MM.1S (cell line): ENCODE measurements around the gene ATF5.

Experiments used
- DNase-seq: peaks from one replicate; pipeline ENCODE4 v3.0.0-alpha.2; 2015
- H2AFZ ChIP-seq: fragments of 300-600 bp; sonication (generic); 2 replicates; pipeline ENCODE4 v1.6.0; 2016; ENCODE audit warnings: antibody characterized with exemption, low read length
- H3F3A ChIP-seq: fragments of 300-600 bp; sonication (generic); 2 replicates; pipeline ENCODE4 v1.6.1; 2016; ENCODE audit warnings: mild to moderate bottlenecking, antibody characterized with exemption, low read length, moderate library complexity, mixed read lengths; ENCODE audit not compliant: insufficient read depth
- H3K27ac ChIP-seq: fragments of 300-600 bp; sonication (generic); 2 replicates; pipeline ENCODE4 v1.5.1; 2016; ENCODE audit warnings: mild to moderate bottlenecking, low read length
- H3K27me3 ChIP-seq: fragments of 300-600 bp; sonication (generic); replicated peaks from 2 replicates; pipeline ENCODE4 v1.6.0; 2016; ENCODE audit warnings: low read length; ENCODE audit not compliant: insufficient read depth
- H3K36me3 ChIP-seq: fragments of 300-600 bp; sonication (generic); replicated peaks from 2 replicates; pipeline ENCODE4 v1.6.1; 2016; ENCODE audit warnings: mild to moderate bottlenecking, low read length, mixed read lengths; ENCODE audit not compliant: insufficient read depth
- H3K4me1 ChIP-seq: fragments of 300-600 bp; sonication (generic); 2 replicates; pipeline ENCODE4 v1.6.1; 2016; ENCODE audit warnings: low read length, mixed read lengths
- H3K4me2 ChIP-seq: fragments of 300-600 bp; sonication (generic); 2 replicates; pipeline ENCODE4 v1.6.0; 2016; ENCODE audit warnings: low read depth, low read length
- H3K4me3 ChIP-seq: fragments of 300-600 bp; sonication (generic); 2 replicates; pipeline ENCODE4 v1.5.1; 2016; ENCODE audit warnings: low read length, mixed read lengths
- H3K79me2 ChIP-seq: fragments of 300-600 bp; sonication (generic); 2 replicates; pipeline ENCODE4 v1.6.1; 2016; ENCODE audit warnings: mixed run types, low read length, mixed read lengths
- H3K9ac ChIP-seq: fragments of 300-600 bp; sonication (generic); 2 replicates; pipeline ENCODE4 v1.6.1; 2016; ENCODE audit warnings: low read length, mixed read lengths
- H3K9me2 ChIP-seq: fragments of 300-600 bp; sonication (generic); replicated peaks from 2 replicates; pipeline ENCODE4 v1.6.1; 2016; ENCODE audit warnings: mild to moderate bottlenecking, low read length, mixed read lengths; ENCODE audit not compliant: insufficient read depth
- H3K9me3 ChIP-seq: fragments of 300-600 bp; sonication (generic); replicated peaks from 2 replicates; pipeline ENCODE4 v1.6.1; 2016; ENCODE audit warnings: mild to moderate bottlenecking, low read length, mixed read lengths; ENCODE audit not compliant: insufficient read depth
- H4K20me1 ChIP-seq: fragments of 300-600 bp; sonication (generic); 2 replicates; pipeline ENCODE4 v1.6.1; 2016; ENCODE audit warnings: mild to moderate bottlenecking, low read length, moderate library complexity, mixed read lengths; ENCODE audit not compliant: insufficient read depth
- EZH2 ChIP-seq: fragments of 300-600 bp; sonication (generic); optimal IDR thresholded peaks from 2 replicates; pipeline ENCODE3; 2017; ENCODE audit warnings: low read depth, mild to moderate bottlenecking, antibody characterized with exemption, low read length, mixed read lengths
- EZH2phosphoT487 ChIP-seq: fragments of 300-600 bp; sonication (generic); IDR thresholded peaks from 2 replicates; pipeline ENCODE4 v1.6.1; 2018; ENCODE audit warnings: antibody characterized with exemption, low read length
- TF ChIP-seq, protein P1 (sequence below): fragments of 300-600 bp; sonication (generic); IDR thresholded peaks from 2 replicates; pipeline ENCODE4 v1.5.1; 2016; ENCODE audit warnings: antibody characterized with exemption, low read length, mixed read lengths

The ATF5 gene

DNA sequence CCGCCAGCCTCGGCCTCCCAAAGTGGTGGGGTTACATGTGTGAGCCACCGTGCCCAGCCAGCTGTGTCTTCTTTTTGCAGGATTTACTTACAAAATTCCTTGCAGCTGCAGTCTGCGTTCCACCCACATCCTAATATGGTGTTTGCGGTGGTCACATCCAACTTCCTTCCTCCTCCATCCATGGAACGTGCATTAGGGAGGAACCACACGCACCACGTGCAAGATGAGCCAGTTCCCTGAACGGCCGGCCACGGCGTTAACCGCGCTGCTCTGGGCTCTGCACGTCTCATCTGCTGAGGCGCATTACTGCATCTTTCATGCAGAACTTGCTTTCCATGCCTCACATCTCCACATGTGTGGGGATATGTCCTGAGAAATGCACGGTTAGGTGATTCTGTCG lies 45.0 kb downstream of the ATF5 start:
- Histone ChIP-seq H3K9me3 (no peaks in the 10 kb centered on the region), H3K4me1 (no peaks in the 10 kb centered on the region), H2AFZ (no peak overlapping the region), H3K4me3 (no peak overlapping the region), H3F3A (no peaks in the 10 kb centered on the region), H3K36me3 (no peaks in the 10 kb centered on the region), H3K27me3 (no peaks in the 10 kb centered on the region), H3K4me2 (no peak overlapping the region), H4K20me1 (no peaks in the 10 kb centered on the region), H3K79me2 (no peaks in the 10 kb centered on the region), H3K9me2 (no peaks in the 10 kb centered on the region), H3K27ac (no peak overlapping the region), H3K9ac (no peak overlapping the region)
- DNase-seq = no peak
- TF ChIP-seq, protein P1, sequence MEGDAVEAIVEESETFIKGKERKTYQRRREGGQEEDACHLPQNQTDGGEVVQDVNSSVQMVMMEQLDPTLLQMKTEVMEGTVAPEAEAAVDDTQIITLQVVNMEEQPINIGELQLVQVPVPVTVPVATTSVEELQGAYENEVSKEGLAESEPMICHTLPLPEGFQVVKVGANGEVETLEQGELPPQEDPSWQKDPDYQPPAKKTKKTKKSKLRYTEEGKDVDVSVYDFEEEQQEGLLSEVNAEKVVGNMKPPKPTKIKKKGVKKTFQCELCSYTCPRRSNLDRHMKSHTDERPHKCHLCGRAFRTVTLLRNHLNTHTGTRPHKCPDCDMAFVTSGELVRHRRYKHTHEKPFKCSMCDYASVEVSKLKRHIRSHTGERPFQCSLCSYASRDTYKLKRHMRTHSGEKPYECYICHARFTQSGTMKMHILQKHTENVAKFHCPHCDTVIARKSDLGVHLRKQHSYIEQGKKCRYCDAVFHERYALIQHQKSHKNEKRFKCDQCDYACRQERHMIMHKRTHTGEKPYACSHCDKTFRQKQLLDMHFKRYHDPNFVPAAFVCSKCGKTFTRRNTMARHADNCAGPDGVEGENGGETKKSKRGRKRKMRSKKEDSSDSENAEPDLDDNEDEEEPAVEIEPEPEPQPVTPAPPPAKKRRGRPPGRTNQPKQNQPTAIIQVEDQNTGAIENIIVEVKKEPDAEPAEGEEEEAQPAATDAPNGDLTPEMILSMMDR = no peak
- TF ChIP-seq EZH2phosphoT487 (no peak), EZH2 (no peak)

DNA sequence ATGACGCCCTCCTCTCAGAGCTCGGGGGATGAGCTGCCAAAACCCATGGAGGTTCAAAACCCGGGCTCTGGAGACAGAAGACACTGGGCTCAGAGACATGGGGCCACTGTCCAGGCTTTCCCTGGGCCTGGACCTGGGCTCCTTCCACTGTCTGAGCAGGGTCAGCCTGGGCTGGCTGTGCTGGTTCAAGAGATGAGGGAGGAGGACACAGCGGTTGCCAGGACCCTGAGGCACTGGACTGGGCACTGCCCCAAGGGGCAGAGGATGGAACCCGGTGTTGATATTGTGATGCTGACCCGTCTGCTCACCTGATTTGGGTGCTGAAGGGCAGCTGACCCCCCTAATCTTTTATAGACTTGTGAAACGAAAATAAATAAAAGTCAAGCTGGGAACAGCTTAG lies 46.0 kb downstream of the ATF5 start:
- no peaks in the 10 kb centered on the region for H3K79me2 ChIP-seq
- TF ChIP-seq EZH2phosphoT487 = no peak
- TF ChIP-seq, protein P1 = no peak
- TF ChIP-seq EZH2 = no peak
- no peaks in the 10 kb centered on the region for H4K20me1 ChIP-seq
- no peaks in the 10 kb centered on the region for H3K27me3 ChIP-seq
- H3K4me1 ChIP-seq = no peaks in the 10 kb centered on the region
- H3F3A ChIP-seq = no peaks in the 10 kb centered on the region
- no peak overlapping the region for H3K9ac ChIP-seq
- H3K9me3 ChIP-seq = no peaks in the 10 kb centered on the region
- no peak overlapping the region for H3K4me2 ChIP-seq
- H3K27ac ChIP-seq = no peak overlapping the region
- H3K9me2 ChIP-seq = no peaks in the 10 kb centered on the region
- no peak overlapping the region for H3K4me3 ChIP-seq
- H2AFZ ChIP-seq = no peak overlapping the region
- H3K36me3 ChIP-seq = no peaks in the 10 kb centered on the region
- DNase-seq = no peak

DNA sequence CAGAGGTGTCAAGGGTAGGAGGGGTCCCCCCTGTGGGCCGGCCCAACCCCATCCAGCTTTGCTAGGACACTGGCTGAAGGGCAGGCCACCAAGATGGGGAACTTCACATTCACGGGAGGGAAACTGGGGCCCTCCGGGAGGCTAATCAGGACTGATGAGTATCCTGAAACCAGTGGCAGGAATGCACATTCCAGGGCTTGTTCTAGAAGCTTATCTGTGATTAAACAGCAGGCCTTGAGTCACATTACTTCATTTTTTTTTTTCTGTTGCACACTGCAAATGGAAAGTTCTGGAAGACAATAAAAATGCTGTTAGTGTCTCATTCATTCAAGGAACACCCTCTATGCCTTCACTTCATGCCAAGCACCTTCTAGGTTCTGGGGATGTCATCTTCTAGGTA lies 47.5 kb downstream of the ATF5 start:
- H3K9ac ChIP-seq = no peak overlapping the region
- H3K9me2 ChIP-seq = no peaks in the 10 kb centered on the region
- no peak overlapping the region for H3K4me2 ChIP-seq
- TF ChIP-seq EZH2 = no peak
- no peak for TF ChIP-seq EZH2phosphoT487
- TF ChIP-seq, protein P1 = no peak
- H3K79me2 ChIP-seq = no peaks in the 10 kb centered on the region
- no peaks in the 10 kb centered on the region for H3F3A ChIP-seq
- no peaks in the 10 kb centered on the region for H3K4me1 ChIP-seq
- no peaks in the 10 kb centered on the region for H3K27me3 ChIP-seq
- H2AFZ ChIP-seq = no peak overlapping the region
- H3K27ac ChIP-seq = no peak overlapping the region
- no peak overlapping the region for H3K4me3 ChIP-seq
- DNase-seq = no peak
- no peaks in the 10 kb centered on the region for H3K36me3 ChIP-seq
- H3K9me3 ChIP-seq = no peaks in the 10 kb centered on the region
- H4K20me1 ChIP-seq = no peaks in the 10 kb centered on the region
